ENCODE results near the gene WNT3. TPM values are rescaled to one million over a fixed set of nuclear protein-coding genes. Genes with fewer than 3 reads are reported as not detected.
A peak's percentile ranks its signal among the peaks of the same experiment; 100 is the strongest.

Gene WNT3
- polyA plus RNA-seq, 4 donors: 2.9 to 8.9 (median 6.7) TPM

DNA sequence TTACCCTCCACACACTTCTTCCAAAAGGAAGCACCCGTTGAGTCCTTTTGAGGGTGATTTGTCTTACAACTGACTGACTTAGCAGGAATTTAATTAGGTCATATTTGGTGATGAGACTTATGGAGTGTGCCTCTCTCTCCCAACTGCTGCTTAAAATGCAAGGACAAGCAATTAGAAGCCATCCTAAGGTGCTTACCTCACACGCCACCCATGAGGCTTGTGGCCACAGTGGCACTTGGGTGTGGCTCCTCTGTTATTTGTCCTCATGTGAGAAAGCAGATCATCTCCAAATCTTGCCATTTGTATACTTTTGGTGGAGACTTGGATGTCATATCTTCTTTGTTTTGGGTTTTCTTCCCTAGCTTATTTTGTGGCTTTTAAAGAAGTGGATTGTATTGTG lies 61.6 kb downstream of the WNT3 start:
- 89 to 95% (median 91%) methylated on average over 2 of the region's 2 CpGs for WGBS, 3 donors
- H3K4me1 ChIP-seq (ENCODE audit: control insufficient read depth in 3 of 3, insufficient read depth in 2 of 3, low read depth in 1 of 3, low read length in 2 of 3): no peaks in the 10 kb centered on the region

GRCh38 chr17:46756081-46756735 lies 62.3 kb downstream of the WNT3 start:
- WGBS, 3 donors: 82 to 91% (median 85%) methylated on average over 4 of the region's 4 CpGs
- no peaks in the 10 kb centered on the region for H3K4me1 ChIP-seq (ENCODE audit: control insufficient read depth in 3 of 3, insufficient read depth in 2 of 3, low read depth in 1 of 3, low read length in 2 of 3)
- no peak for DNase-seq
- FAIRE-seq: no peak
- H3K27me3 ChIP-seq (ENCODE audit: control insufficient read depth in 3 of 3, insufficient read depth in 3 of 3, low read length in 3 of 3): no peaks in the 10 kb centered on the region
- no peak overlapping the region for H3K4me3 ChIP-seq (ENCODE audit: low read depth in 1 of 3, low read length in 3 of 3)
- H3K9me3 ChIP-seq (ENCODE audit: control insufficient read depth in 2 of 2, insufficient read depth in 1 of 2, low read depth in 1 of 2, low read length in 1 of 2): no peaks in the 10 kb centered on the region
- H3K36me3 ChIP-seq (ENCODE audit: control insufficient read depth in 3 of 3, insufficient read depth in 2 of 3, low read depth in 1 of 3, low read length in 3 of 3): peaks cover 3 to 29% (median 16%) of the 10 kb centered on the region in 3 donors
- no peak overlapping the region for H3K27ac ChIP-seq (ENCODE audit: low read depth in 1 of 3, low read length in 2 of 3)

More for the DNA sequence above, 61.6 kb downstream of the WNT3 start:
- DNase-seq (no peak), FAIRE-seq (no peak)
- Histone ChIP-seq H3K9me3 (ENCODE audit: control insufficient read depth in 2 of 2, insufficient read depth in 1 of 2, low read depth in 1 of 2, low read length in 1 of 2) (no peaks in the 10 kb centered on the region), H3K27ac (ENCODE audit: low read depth in 1 of 3, low read length in 2 of 3) (no peak overlapping the region), H3K27me3 (ENCODE audit: control insufficient read depth in 3 of 3, insufficient read depth in 3 of 3, low read length in 3 of 3) (no peaks in the 10 kb centered on the region), H3K4me3 (ENCODE audit: low read depth in 1 of 3, low read length in 3 of 3) (no peak overlapping the region), H3K36me3 (ENCODE audit: control insufficient read depth in 3 of 3, insufficient read depth in 2 of 3, low read depth in 1 of 3, low read length in 3 of 3) (peaks cover 3 to 34% (median 16%) of the 10 kb centered on the region in 3 donors)

DNA sequence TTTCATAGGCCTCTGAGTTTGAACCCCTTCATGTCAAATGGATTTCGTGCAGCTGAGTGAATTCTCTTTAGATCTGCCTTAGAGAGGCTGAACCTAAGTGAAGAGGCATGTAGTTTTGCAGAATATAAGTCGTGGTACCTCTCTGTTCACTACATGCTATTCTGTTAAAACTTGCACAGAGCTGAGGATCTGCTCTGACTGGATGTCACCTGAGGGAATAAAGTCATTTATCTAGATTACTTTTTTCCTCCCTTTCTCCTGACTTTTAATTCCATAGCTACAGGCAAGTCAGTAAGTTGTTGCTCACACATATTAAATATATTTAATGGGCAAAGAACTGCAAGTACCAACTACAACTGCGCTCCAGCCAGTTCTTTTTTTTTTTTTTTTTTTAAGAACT lies 64.7 kb downstream of the WNT3 start:
- Histone ChIP-seq H3K36me3 (ENCODE audit: control insufficient read depth in 3 of 3, insufficient read depth in 2 of 3, low read depth in 1 of 3, low read length in 3 of 3) (peaks cover 0 to 27% (median 16%) of the 10 kb centered on the region in 3 donors), H3K4me1 (ENCODE audit: control insufficient read depth in 3 of 3, insufficient read depth in 2 of 3, low read depth in 1 of 3, low read length in 2 of 3) (no peaks in the 10 kb centered on the region), H3K9me3 (ENCODE audit: control insufficient read depth in 2 of 2, insufficient read depth in 1 of 2, low read depth in 1 of 2, low read length in 1 of 2) (no peaks in the 10 kb centered on the region), H3K27ac (ENCODE audit: low read depth in 1 of 3, low read length in 2 of 3) (no peak overlapping the region), H3K4me3 (ENCODE audit: low read depth in 1 of 3, low read length in 3 of 3) (no peak overlapping the region), H3K27me3 (ENCODE audit: control insufficient read depth in 3 of 3, insufficient read depth in 3 of 3, low read length in 3 of 3) (no peaks in the 10 kb centered on the region)
- FAIRE-seq (no peak), DNase-seq (no peak)
- WGBS, 3 donors: 95 to 98% (median 96%) methylated on average over 3 of the region's 3 CpGs

- no peaks in the 10 kb centered on the region for H3K4me1 ChIP-seq (ENCODE audit: control insufficient read depth in 3 of 3, insufficient read depth in 2 of 3, low read depth in 1 of 3, low read length in 2 of 3)
- peaks cover 0 to 20% (median 14%) of the 10 kb centered on the region in 3 donors for H3K36me3 ChIP-seq (ENCODE audit: control insufficient read depth in 3 of 3, insufficient read depth in 2 of 3, low read depth in 1 of 3, low read length in 3 of 3)
- FAIRE-seq: no peak
- H3K27me3 ChIP-seq (ENCODE audit: control insufficient read depth in 3 of 3, insufficient read depth in 3 of 3, low read length in 3 of 3): no peaks in the 10 kb centered on the region
- 87 to 96% (median 95%) methylated on average over 4 of the region's 4 CpGs for WGBS, 3 donors
- no peak overlapping the region for H3K4me3 ChIP-seq (ENCODE audit: low read depth in 1 of 3, low read length in 3 of 3)
- H3K27ac ChIP-seq (ENCODE audit: low read depth in 1 of 3, low read length in 2 of 3): no peak overlapping the region
- DNase-seq: no peak
- no peaks in the 10 kb centered on the region for H3K9me3 ChIP-seq (ENCODE audit: control insufficient read depth in 2 of 2, insufficient read depth in 1 of 2, low read depth in 1 of 2, low read length in 1 of 2)
Observed at GRCh38 chr17:46751425-46751824, 67.1 kb downstream of the WNT3 start.

DNA sequence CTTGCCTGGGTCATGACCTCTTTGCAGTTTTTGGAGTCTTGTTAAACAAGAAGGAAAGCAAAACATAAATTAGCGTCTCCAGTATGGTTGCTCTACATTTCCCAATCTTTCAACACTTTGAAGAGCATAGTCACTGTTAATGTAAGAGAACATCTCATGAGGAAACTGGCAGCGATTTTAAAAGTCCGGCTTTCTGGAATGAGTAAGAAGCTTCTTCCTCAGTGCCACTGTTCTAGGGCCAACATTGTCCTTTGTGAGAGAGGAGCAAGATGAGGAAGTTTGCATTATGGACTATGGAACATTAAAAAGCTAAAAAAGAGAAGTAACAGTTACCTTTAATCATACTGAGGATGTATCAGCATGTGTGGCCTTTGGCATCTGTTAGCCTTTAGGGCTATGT lies 73.1 kb downstream of the WNT3 start:
- peaks cover 0 to 27% (median 9%) of the 10 kb centered on the region in 3 donors for H3K4me1 ChIP-seq (ENCODE audit: control insufficient read depth in 3 of 3, insufficient read depth in 2 of 3, low read depth in 1 of 3, low read length in 2 of 3)
- no peaks in the 10 kb centered on the region for H3K9me3 ChIP-seq (ENCODE audit: control insufficient read depth in 2 of 2, insufficient read depth in 1 of 2, low read depth in 1 of 2, low read length in 1 of 2)
- H3K27ac ChIP-seq (ENCODE audit: low read depth in 1 of 3, low read length in 2 of 3): no peak overlapping the region
- no peak for FAIRE-seq
- H3K36me3 ChIP-seq (ENCODE audit: control insufficient read depth in 3 of 3, insufficient read depth in 2 of 3, low read depth in 1 of 3, low read length in 3 of 3): peaks cover 0 to 14% (median 2%) of the 10 kb centered on the region in 3 donors
- no peak for DNase-seq
- no peaks in the 10 kb centered on the region for H3K27me3 ChIP-seq (ENCODE audit: control insufficient read depth in 3 of 3, insufficient read depth in 3 of 3, low read length in 3 of 3)
- no peak overlapping the region for H3K4me3 ChIP-seq (ENCODE audit: low read depth in 1 of 3, low read length in 3 of 3)
- WGBS, 3 donors: 86 to 95% (median 94%) methylated on average over 3 of the region's 3 CpGs

DNA sequence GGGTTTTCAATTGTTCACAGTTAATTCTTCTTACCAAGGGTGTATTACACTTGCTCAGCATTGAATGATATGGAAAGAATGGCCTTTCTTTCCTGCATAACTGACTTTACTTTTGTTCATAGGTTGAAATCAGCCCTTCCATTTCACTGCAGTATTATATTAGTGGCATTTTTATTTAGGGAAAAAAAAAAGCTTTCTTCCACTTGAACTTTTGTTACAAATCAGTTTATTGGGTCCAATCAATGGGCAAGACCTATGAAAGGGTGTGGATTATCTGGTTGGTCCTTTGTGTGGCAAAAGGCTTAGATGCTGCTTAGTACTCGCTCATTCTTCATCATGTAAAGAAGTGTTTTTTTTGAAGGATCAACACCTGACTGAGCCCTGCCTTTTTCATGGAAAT lies 74.1 kb downstream of the WNT3 start:
- Histone ChIP-seq H3K27me3 (ENCODE audit: control insufficient read depth in 3 of 3, insufficient read depth in 3 of 3, low read length in 3 of 3) (no peaks in the 10 kb centered on the region), H3K4me1 (ENCODE audit: control insufficient read depth in 3 of 3, insufficient read depth in 2 of 3, low read depth in 1 of 3, low read length in 2 of 3) (peaks cover 0 to 27% (median 9%) of the 10 kb centered on the region in 3 donors), H3K9me3 (ENCODE audit: control insufficient read depth in 2 of 2, insufficient read depth in 1 of 2, low read depth in 1 of 2, low read length in 1 of 2) (no peaks in the 10 kb centered on the region), H3K4me3 (ENCODE audit: low read depth in 1 of 3, low read length in 3 of 3) (no peak overlapping the region), H3K27ac (ENCODE audit: low read depth in 1 of 3, low read length in 2 of 3) (no peak overlapping the region), H3K36me3 (ENCODE audit: control insufficient read depth in 3 of 3, insufficient read depth in 2 of 3, low read depth in 1 of 3, low read length in 3 of 3) (peaks cover 0 to 7% (median 0%) of the 10 kb centered on the region in 3 donors)
- WGBS, 3 donors: 95 to 100% (median 96%) methylated on average over 1 of the region's 1 CpG
- FAIRE-seq (no peak), DNase-seq (no peak)

- H3K9me3 ChIP-seq (ENCODE audit: control insufficient read depth in 2 of 2, insufficient read depth in 1 of 2, low read depth in 1 of 2, low read length in 1 of 2): no peaks in the 10 kb centered on the region
- H3K36me3 ChIP-seq (ENCODE audit: control insufficient read depth in 3 of 3, insufficient read depth in 2 of 3, low read depth in 1 of 3, low read length in 3 of 3): peaks cover 0 to 5% (median 2%) of the 10 kb centered on the region in 3 donors
- H3K4me1 ChIP-seq (ENCODE audit: control insufficient read depth in 3 of 3, insufficient read depth in 2 of 3, low read depth in 1 of 3, low read length in 2 of 3): peaks cover 0 to 27% (median 9%) of the 10 kb centered on the region in 3 donors
- H3K27me3 ChIP-seq (ENCODE audit: control insufficient read depth in 3 of 3, insufficient read depth in 3 of 3, low read length in 3 of 3): no peaks in the 10 kb centered on the region
- H3K27ac ChIP-seq (ENCODE audit: low read depth in 1 of 3, low read length in 2 of 3): peak overlapping the region; percentile 50 to 81 (median 63)
- H3K4me3 ChIP-seq (ENCODE audit: low read depth in 1 of 3, low read length in 3 of 3): no peak overlapping the region
- FAIRE-seq (no peak), DNase-seq (peak; percentile 88)
- 67 to 75% (median 70%) methylated on average over 7 of the region's 7 CpGs for WGBS, 3 donors
Observed at GRCh38 chr17:46742565-46743270, 75.8 kb downstream of the WNT3 start.

GRCh38 chr17:46741122-46741730 lies 77.3 kb downstream of the WNT3 start:
- H3K9me3 ChIP-seq (ENCODE audit: control insufficient read depth in 2 of 2, insufficient read depth in 1 of 2, low read depth in 1 of 2, low read length in 1 of 2): no peaks in the 10 kb centered on the region
- H3K4me3 ChIP-seq (ENCODE audit: low read depth in 1 of 3, low read length in 3 of 3): no peak overlapping the region
- 84 to 88% (median 86%) methylated on average over 2 of the region's 2 CpGs for WGBS, 3 donors
- DNase-seq: no peak
- peak overlapping the region in 1 of 3 donors; percentile 81 for H3K27ac ChIP-seq (ENCODE audit: low read depth in 1 of 3, low read length in 2 of 3)
- FAIRE-seq: no peak
- no peaks in the 10 kb centered on the region for H3K27me3 ChIP-seq (ENCODE audit: control insufficient read depth in 3 of 3, insufficient read depth in 3 of 3, low read length in 3 of 3)
- peaks cover 0 to 27% (median 9%) of the 10 kb centered on the region in 3 donors for H3K4me1 ChIP-seq (ENCODE audit: control insufficient read depth in 3 of 3, insufficient read depth in 2 of 3, low read depth in 1 of 3, low read length in 2 of 3)
- H3K36me3 ChIP-seq (ENCODE audit: control insufficient read depth in 3 of 3, insufficient read depth in 2 of 3, low read depth in 1 of 3, low read length in 3 of 3): peaks cover 0 to 5% (median 2%) of the 10 kb centered on the region in 3 donors

Measured in small intestine (tissue), 7 donors.